Activated T-helper 1 cell treated with anti-CD3 and anti-CD28 coated beads, Interleukin-12 subunit alpha, Interleukin-12 subunit beta, Interleukin-2, Interleukin-4 antibody, amounts not matched to agents 30 ng/mL and 10 ng/mL and 1 ng/mL, durations not matched to agents 14 hours and 24 hours and 36 hours (primary cell): Measurements from ENCODE around the gene BIN1. TPM values are rescaled to one million over a fixed set of nuclear protein-coding genes. Genes with fewer than 3 reads are reported as not detected.

Experiments used
- DNase-seq: peaks from one replicate; pipeline ENCODE4 v3.0.0; 2021; ENCODE audit warnings: low spot score
- H3K27ac Mint-ChIP-seq: one replicate; pipeline ENCODE4 v1.8.0; 2021; ENCODE audit warnings: mild to moderate bottlenecking, mixed read lengths
- H3K27me3 Mint-ChIP-seq: one replicate; pipeline ENCODE4 v1.8.0; 2022; ENCODE audit warnings: mild to moderate bottlenecking, moderate library complexity, mixed read lengths; ENCODE audit not compliant: insufficient read depth
- H3K36me3 Mint-ChIP-seq: one replicate; pipeline ENCODE4 v1.8.0; 2021; ENCODE audit warnings: low read depth, mixed read lengths
- H3K4me1 Mint-ChIP-seq: one replicate; pipeline ENCODE4 v1.8.0; 2021; ENCODE audit warnings: low read depth, mixed read lengths
- H3K4me3 Mint-ChIP-seq: one replicate; pipeline ENCODE4 v1.8.0; 2021; ENCODE audit warnings: mild to moderate bottlenecking, moderate library complexity, mixed read lengths
- H3K9me3 Mint-ChIP-seq: one replicate; pipeline ENCODE4 v1.8.0; 2021; ENCODE audit warnings: mixed read lengths
- intact Hi-C: fragments of 100-400 bp; cut with micrococcal nuclease; formaldehyde crosslinking; loops from one replicate; pipeline ENCODE4 v1.15.1; 2024
- total RNA-seq: library from RNA; stranded (reverse); gene quantifications from 2 replicates; pipeline ENCODE4 v1.2.3, GENCODE V29; 2022

The BIN1 gene
- total RNA-seq, 1 donor from 2014 or later, result 41.9 TPM

GRCh38 chr2:126998486-126998885, 108.5 kb downstream of the BIN1 start:
- Mint-ChIP-seq H3K27me3 (peaks cover 3% of the 10 kb centered on the region), H3K4me3 (no peak overlapping the region), H3K9me3 (no peaks in the 10 kb centered on the region), H3K27ac (no peak overlapping the region), H3K4me1 (peaks cover 5% of the 10 kb centered on the region), H3K36me3 (no peaks in the 10 kb centered on the region)
- intact Hi-C loops, result no loop called here
- DNase-seq, result no peak

Other genes with a start within 250 kb of the BIN1 start
- gene TEX51, start 208.3 kb downstream of the BIN1 start, total RNA-seq, result not detected in 2 replicates
- not detected in 2 replicates for gene CYP27C1, start 113.1 kb upstream of the BIN1 start, total RNA-seq
- 63.1 and 65.5 TPM in 2 replicates for gene ERCC3, start 187.0 kb upstream of the BIN1 start, total RNA-seq